T1000 (cell line): ENCODE measurements around the gene GREB1L.
"Not testable (repeated sequence)": the region's sequence is repeated elsewhere in the genome, so short reads cannot be mapped to it uniquely, and the experiment has no call there.

Source experiments
- DNase-seq: peaks from one replicate; lab custom pipeline; 2025; ENCODE audit warnings: mixed read lengths; lab: John Stamatoyannopoulos, UW

GREB1L gene

GRCh38 chr18:21264651-21265050 is 22.6 kb downstream of the GREB1L start:
- no peak for DNase-seq

- no peak for DNase-seq
These were observed 24.1 kb downstream of the GREB1L start for GRCh38 chr18:21265971-21266673.

GRCh38 chr18:21267400-21267799 is 25.4 kb downstream of the GREB1L start:
- DNase-seq = no peak

GRCh38 chr18:21269349-21269748 is 27.3 kb downstream of the GREB1L start:
- DNase-seq = no peak

- DNase-seq = no peak
These were observed 28.4 kb downstream of the GREB1L start for GRCh38 chr18:21270453-21270852.

- DNase-seq = no peak
These were observed 30.1 kb downstream of the GREB1L start for GRCh38 chr18:21272016-21272579.

- DNase-seq = no peak
These were observed 31.5 kb downstream of the GREB1L start for GRCh38 chr18:21273568-21273967.

GRCh38 chr18:21275645-21276044 is 33.6 kb downstream of the GREB1L start:
- no peak for DNase-seq

GRCh38 chr18:21277578-21277977 is 35.5 kb downstream of the GREB1L start:
- no peak for DNase-seq

GRCh38 chr18:21278218-21278617 is 36.2 kb downstream of the GREB1L start:
- DNase-seq = not testable (repeated sequence)

GRCh38 chr18:21281603-21282002 is 39.6 kb downstream of the GREB1L start:
- no peak for DNase-seq

- DNase-seq = no peak
These were observed 42.5 kb downstream of the GREB1L start for GRCh38 chr18:21284540-21284939.

GRCh38 chr18:21289827-21290226 is 47.8 kb downstream of the GREB1L start:
- DNase-seq = no peak

GRCh38 chr18:21291106-21291505 is 49.1 kb downstream of the GREB1L start:
- no peak for DNase-seq

GRCh38 chr18:21293479-21293878 is 51.4 kb downstream of the GREB1L start:
- DNase-seq = no peak

- no peak for DNase-seq
These were observed 53.1 kb downstream of the GREB1L start for GRCh38 chr18:21295101-21295500.

GRCh38 chr18:21296045-21296444 is 54.0 kb downstream of the GREB1L start:
- DNase-seq = no peak

- DNase-seq = no peak
These were observed 56.3 kb downstream of the GREB1L start for GRCh38 chr18:21298351-21298750.

GRCh38 chr18:21300035-21300907 is 58.2 kb downstream of the GREB1L start:
- DNase-seq = no peak

GRCh38 chr18:21300908-21301200 is 58.8 kb downstream of the GREB1L start:
- DNase-seq = no peak

- DNase-seq = no peak
These were observed 61.4 kb downstream of the GREB1L start for GRCh38 chr18:21303445-21303844.

- no peak for DNase-seq
These were observed 61.9 kb downstream of the GREB1L start for GRCh38 chr18:21303895-21304294.

GRCh38 chr18:21305621-21306020 is 63.6 kb downstream of the GREB1L start:
- no peak for DNase-seq
